ENCODE measurements around the gene FOXP2. TPM values are rescaled to one million over a fixed set of nuclear protein-coding genes. Genes with fewer than 3 reads are reported as not detected.

The FOXP2 gene
- total RNA-seq, 1 donor from 2014 or later = 7.6 TPM

DNA sequence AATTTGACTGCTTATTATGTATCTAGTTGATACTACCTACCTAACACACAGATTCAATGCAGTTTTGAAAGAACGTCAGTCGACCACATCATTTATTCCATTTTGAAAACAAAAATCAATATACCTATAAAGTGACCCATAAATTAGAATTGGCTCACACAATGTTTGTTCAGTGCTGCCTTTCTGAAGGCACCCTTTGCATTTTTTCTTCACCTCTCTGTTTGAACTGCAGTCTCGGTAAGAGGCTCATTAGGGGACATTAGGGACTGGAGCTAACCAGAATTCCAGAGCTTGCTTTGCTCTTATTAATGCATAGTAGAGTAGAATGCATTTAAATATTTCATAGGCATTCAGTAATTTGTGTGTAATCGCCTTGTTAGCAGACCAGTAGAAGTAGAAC lies 234.1 kb downstream of the FOXP2 start:
- Histone ChIP-seq H3K36me3 (no peaks in the 10 kb centered on the region), H3K27ac (no peak overlapping the region), H3K9me3 (no peaks in the 10 kb centered on the region), H3K4me3 (no peak overlapping the region), H3K4me1 (no peaks in the 10 kb centered on the region), H3K27me3 (no peaks in the 10 kb centered on the region)
- DNase-seq (no peak), ATAC-seq (no peak)
- TF ChIP-seq, protein P1, sequence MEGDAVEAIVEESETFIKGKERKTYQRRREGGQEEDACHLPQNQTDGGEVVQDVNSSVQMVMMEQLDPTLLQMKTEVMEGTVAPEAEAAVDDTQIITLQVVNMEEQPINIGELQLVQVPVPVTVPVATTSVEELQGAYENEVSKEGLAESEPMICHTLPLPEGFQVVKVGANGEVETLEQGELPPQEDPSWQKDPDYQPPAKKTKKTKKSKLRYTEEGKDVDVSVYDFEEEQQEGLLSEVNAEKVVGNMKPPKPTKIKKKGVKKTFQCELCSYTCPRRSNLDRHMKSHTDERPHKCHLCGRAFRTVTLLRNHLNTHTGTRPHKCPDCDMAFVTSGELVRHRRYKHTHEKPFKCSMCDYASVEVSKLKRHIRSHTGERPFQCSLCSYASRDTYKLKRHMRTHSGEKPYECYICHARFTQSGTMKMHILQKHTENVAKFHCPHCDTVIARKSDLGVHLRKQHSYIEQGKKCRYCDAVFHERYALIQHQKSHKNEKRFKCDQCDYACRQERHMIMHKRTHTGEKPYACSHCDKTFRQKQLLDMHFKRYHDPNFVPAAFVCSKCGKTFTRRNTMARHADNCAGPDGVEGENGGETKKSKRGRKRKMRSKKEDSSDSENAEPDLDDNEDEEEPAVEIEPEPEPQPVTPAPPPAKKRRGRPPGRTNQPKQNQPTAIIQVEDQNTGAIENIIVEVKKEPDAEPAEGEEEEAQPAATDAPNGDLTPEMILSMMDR (IDR thresholded peaks at IDR 0.05) = no peak
- intact Hi-C loops (cut with DNase I) = no loop called here

DNA sequence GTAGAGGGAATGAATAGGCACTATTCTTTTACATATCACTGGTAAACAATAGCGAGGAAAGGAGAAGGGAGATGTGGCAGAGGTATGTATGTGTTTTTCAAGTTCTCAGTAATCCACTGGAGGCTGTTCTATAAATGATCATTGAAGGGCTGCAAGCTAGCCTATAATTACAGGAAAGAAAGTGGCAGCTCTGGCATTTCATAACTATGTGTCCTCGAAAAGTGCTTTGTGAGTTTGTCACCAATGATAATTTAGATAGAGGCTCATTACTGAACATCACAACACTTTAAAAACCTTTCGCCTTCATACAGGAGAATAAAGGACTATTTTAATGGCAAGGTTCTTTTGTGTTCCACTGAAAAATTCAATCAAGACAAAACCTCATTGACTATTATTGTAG lies 235.1 kb downstream of the FOXP2 start:
- Histone ChIP-seq H3K9me3 (no peaks in the 10 kb centered on the region), H3K36me3 (no peaks in the 10 kb centered on the region), H3K27ac (no peak overlapping the region), H3K4me3 (no peak overlapping the region), H3K27me3 (no peaks in the 10 kb centered on the region), H3K4me1 (no peaks in the 10 kb centered on the region)
- TF ChIP-seq, protein P1 (IDR thresholded peaks at IDR 0.05) = no peak
- DNase-seq (no peak), ATAC-seq (no peak)
- intact Hi-C loops (cut with DNase I) = no loop called here

DNA sequence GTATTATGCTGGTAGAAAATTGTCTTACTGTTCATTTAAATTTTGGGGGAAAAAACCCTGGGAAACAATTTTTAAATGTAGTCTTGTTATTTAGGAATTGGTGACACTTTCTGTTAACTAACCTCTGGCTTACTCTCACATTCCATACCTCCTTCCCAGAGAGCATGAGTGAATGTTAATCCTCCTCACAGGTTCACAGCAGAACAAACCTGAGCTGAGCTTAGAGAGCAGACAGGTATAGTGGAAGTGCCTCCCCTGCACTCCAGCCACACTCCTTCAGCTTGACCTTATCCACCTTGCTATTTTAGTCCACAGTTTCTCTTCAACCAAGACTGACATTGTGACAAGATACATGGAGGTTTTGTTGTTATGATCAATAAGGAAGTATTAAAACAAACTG lies 235.9 kb downstream of the FOXP2 start:
- DNase-seq (no peak), ATAC-seq (no peak)
- Histone ChIP-seq H3K27me3 (no peaks in the 10 kb centered on the region), H3K9me3 (no peaks in the 10 kb centered on the region), H3K4me1 (no peaks in the 10 kb centered on the region), H3K4me3 (no peak overlapping the region), H3K36me3 (no peaks in the 10 kb centered on the region), H3K27ac (no peak overlapping the region)
- intact Hi-C loops (cut with DNase I) = no loop called here
- TF ChIP-seq, protein P1 (IDR thresholded peaks at IDR 0.05) = no peak

DNA sequence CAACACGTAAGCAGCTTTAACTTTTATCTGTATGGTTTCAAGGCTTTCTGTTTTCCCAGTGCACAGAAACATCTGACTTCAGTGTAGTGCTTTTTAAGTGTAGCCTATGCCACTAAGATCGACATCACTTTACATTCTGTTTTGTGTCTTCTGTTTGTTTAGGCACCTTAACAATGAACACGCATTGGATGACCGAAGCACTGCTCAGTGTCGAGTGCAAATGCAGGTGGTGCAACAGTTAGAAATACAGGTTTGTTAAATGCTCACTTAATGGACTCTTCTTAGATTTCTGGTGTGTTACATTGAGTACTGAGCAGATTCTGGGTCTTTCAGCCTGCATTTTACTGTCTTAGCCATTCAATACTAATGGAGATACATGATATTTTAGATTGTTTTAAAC lies 237.4 kb downstream of the FOXP2 start:
- H3K4me3 ChIP-seq = no peak overlapping the region
- DNase-seq = no peak
- ATAC-seq = no peak
- H3K27ac ChIP-seq = no peak overlapping the region
- no peaks in the 10 kb centered on the region for H3K27me3 ChIP-seq
- no peaks in the 10 kb centered on the region for H3K9me3 ChIP-seq
- TF ChIP-seq, protein P1 (IDR thresholded peaks at IDR 0.05) = no peak
- intact Hi-C loops (cut with DNase I) = no loop called here
- H3K36me3 ChIP-seq = no peaks in the 10 kb centered on the region
- no peaks in the 10 kb centered on the region for H3K4me1 ChIP-seq

DNA sequence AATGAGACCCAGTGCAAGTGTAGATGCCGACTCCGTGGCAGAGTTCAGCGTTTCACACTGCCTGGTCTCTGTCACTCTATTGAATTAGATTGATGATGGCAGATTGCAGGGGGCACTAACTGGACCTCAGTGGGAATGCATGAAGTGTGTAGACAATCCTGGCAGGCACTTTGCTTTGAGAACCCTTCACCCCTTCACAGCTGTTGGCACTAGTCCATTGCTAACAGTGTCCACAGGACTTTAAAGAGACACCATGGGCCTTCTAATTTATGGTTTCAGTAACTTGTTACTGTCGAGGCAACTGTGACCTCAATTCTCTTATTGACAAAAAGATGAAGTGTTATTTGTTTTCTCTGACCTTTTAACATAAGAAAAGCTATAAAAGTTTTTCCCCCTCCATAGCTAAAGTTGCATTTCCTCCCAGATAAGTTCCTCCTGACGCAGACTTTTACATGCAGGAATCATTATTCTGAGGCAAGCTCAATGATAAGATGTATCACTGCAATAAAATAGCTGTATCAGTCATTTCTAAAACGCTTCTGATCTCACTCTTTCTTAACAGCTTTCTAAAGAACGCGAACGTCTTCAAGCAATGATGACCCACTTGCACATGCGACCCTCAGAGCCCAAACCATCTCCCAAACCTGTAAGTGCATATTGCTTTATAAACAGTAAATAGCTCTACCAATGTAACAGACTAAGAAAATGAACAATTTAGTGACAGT lies 238.9 kb downstream of the FOXP2 start:
- DNase-seq = no peak
- intact Hi-C loops (cut with DNase I) = no loop called here
- H3K27me3 ChIP-seq = no peaks in the 10 kb centered on the region
- H3K27ac ChIP-seq = no peak overlapping the region
- TF ChIP-seq, protein P1 (IDR thresholded peaks at IDR 0.05) = no peak
- H3K4me3 ChIP-seq = no peak overlapping the region
- ATAC-seq = no peak
- H3K36me3 ChIP-seq = no peaks in the 10 kb centered on the region
- H3K9me3 ChIP-seq = no peaks in the 10 kb centered on the region
- no peaks in the 10 kb centered on the region for H3K4me1 ChIP-seq

DNA sequence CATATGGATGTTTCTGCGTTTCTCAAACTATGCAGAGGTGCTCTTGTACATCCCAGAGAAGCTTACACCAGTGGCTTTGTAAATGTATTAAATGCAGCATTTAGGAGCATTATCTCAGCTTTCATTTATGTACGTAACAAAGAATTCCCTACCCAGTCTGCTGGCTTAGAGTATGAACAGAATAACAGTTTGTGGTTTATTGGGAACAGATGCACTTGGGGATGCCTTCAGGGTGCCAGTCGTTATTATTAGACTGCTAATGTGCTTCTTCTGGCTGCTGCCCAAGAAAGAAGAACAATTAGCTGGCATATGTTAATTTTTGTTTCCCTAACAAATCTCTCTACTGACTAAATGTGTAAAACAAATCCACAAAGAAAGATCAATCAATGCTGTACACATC lies 241.9 kb downstream of the FOXP2 start:
- Histone ChIP-seq H3K27ac (no peak overlapping the region), H3K27me3 (no peaks in the 10 kb centered on the region), H3K4me1 (no peaks in the 10 kb centered on the region), H3K4me3 (no peak overlapping the region), H3K36me3 (no peaks in the 10 kb centered on the region), H3K9me3 (no peaks in the 10 kb centered on the region)
- intact Hi-C loops (cut with DNase I) = no loop called here
- no peak for DNase-seq
- TF ChIP-seq, protein P1 (IDR thresholded peaks at IDR 0.05) = no peak
- no peak for ATAC-seq
